SK-N-SH treated with all-trans-retinoic acid at 6 μM for 48 hours (cell line): ENCODE results near the gene C1orf105.

Source experiments
- ATAC-seq: fragments of 200-7000 bp; cut with Tn5 transposase; 3 replicates; pipeline ENCODE4 v1.9.1; 2020; ENCODE audit warnings: mild to moderate bottlenecking, moderate library complexity
- ARNTL ChIP-seq: fragments of 450-650 bp; formaldehyde crosslinking; IDR thresholded peaks from 2 replicates; pipeline ENCODE4 v1.5.0; 2020; ENCODE audit warnings: low read depth, mild to moderate bottlenecking, moderate library complexity, borderline replicate concordance
- BACH2 ChIP-seq: fragments of 250-450 bp; sonication (Bioruptor Pico); IDR thresholded peaks from 2 replicates; pipeline ENCODE4 v1.9.0; 2021; ENCODE audit warnings: mild to moderate bottlenecking, borderline replicate concordance
- CREB5 ChIP-seq: fragments of 250-450 bp; sonication (Bioruptor Pico); IDR thresholded peaks from 2 replicates; pipeline ENCODE4 v1.5.1; 2020; ENCODE audit warnings: low read depth, mild to moderate bottlenecking, moderate library complexity
- CSDC2 ChIP-seq: fragments of 250-450 bp; sonication (Bioruptor Pico); IDR thresholded peaks from 2 replicates; pipeline ENCODE4 v1.5.0; 2020; ENCODE audit warnings: mild to moderate bottlenecking, moderate library complexity
- CSRNP3 ChIP-seq: fragments of 250-450 bp; sonication (Bioruptor Pico); IDR thresholded peaks from 2 replicates; pipeline ENCODE4 v1.5.1; 2021; ENCODE audit warnings: mild to moderate bottlenecking, moderate library complexity
- ESRRG ChIP-seq: fragments of 250-450 bp; sonication (Bioruptor Pico); IDR thresholded peaks from 2 replicates; pipeline ENCODE4 v1.6.1; 2021; ENCODE audit warnings: mild to moderate bottlenecking
- GLIS3 ChIP-seq: fragments of 250-450 bp; sonication (Bioruptor Pico); IDR thresholded peaks from 2 replicates; pipeline ENCODE4 v1.5.0; 2020; ENCODE audit warnings: mild to moderate bottlenecking, moderate library complexity
- ISL1 ChIP-seq: fragments of 250-450 bp; sonication (Bioruptor Pico); IDR thresholded peaks from 2 replicates; pipeline ENCODE4 v2.1.2; 2022; ENCODE audit warnings: mild to moderate bottlenecking, moderate library complexity
- OSR1 ChIP-seq: fragments of 250-450 bp; sonication (Bioruptor Pico); IDR thresholded peaks from 2 replicates; pipeline ENCODE4 v1.8.0; 2022; ENCODE audit warnings: moderate library complexity, mild to moderate bottlenecking, inconsistent platforms
- PATZ1 ChIP-seq: fragments of 250-450 bp; sonication (Bioruptor Pico); IDR thresholded peaks from 2 replicates; pipeline ENCODE4 v1.8.0; 2020; ENCODE audit warnings: mild to moderate bottlenecking, moderate library complexity, borderline replicate concordance
- POU6F1 ChIP-seq: fragments of 250-450 bp; sonication (Bioruptor Pico); IDR thresholded peaks from 2 replicates; pipeline ENCODE4 v1.8.0; 2021; ENCODE audit warnings: low read depth, mild to moderate bottlenecking, moderate library complexity, borderline replicate concordance
- PPARA ChIP-seq: fragments of 250-450 bp; sonication (Bioruptor Pico); IDR thresholded peaks from 2 replicates; pipeline ENCODE4 v1.5.0; 2020; ENCODE audit warnings: mild to moderate bottlenecking, borderline replicate concordance
- RARB ChIP-seq: fragments of 250-450 bp; sonication (Bioruptor Pico); IDR thresholded peaks from 2 replicates; pipeline ENCODE4 v1.8.0; 2021; ENCODE audit warnings: mild to moderate bottlenecking, moderate library complexity
- SNAI2 ChIP-seq: fragments of 250-450 bp; sonication (Bioruptor Pico); IDR thresholded peaks from 2 replicates; pipeline ENCODE4 v1.5.0; 2020; ENCODE audit warnings: mild to moderate bottlenecking, moderate library complexity
- TCF4 ChIP-seq: fragments of 250-450 bp; sonication (Bioruptor Pico); IDR thresholded peaks from 2 replicates; pipeline ENCODE4 v1.8.0; 2021; ENCODE audit warnings: mild to moderate bottlenecking, moderate library complexity, borderline replicate concordance
- TOX ChIP-seq: fragments of 250-450 bp; sonication (Bioruptor Pico); IDR thresholded peaks from 2 replicates; pipeline ENCODE4 v1.8.0; 2021; ENCODE audit warnings: mild to moderate bottlenecking, moderate library complexity, borderline replicate concordance
- ZC3H10 ChIP-seq: fragments of 250-450 bp; sonication (Bioruptor Pico); IDR thresholded peaks from 2 replicates; pipeline ENCODE4 v1.5.1; 2021; ENCODE audit warnings: mild to moderate bottlenecking, moderate library complexity
- ZFP3 ChIP-seq: fragments of 250-450 bp; sonication (Bioruptor Pico); IDR thresholded peaks from 2 replicates; pipeline ENCODE4 v1.5.0; 2020; ENCODE audit warnings: mild to moderate bottlenecking, moderate library complexity
- ZFP30 ChIP-seq: fragments of 450-650 bp; formaldehyde crosslinking; IDR thresholded peaks from 2 replicates; pipeline ENCODE4 v1.5.0; 2022; ENCODE audit warnings: mild to moderate bottlenecking, moderate library complexity
- ZNF565 ChIP-seq: fragments of 450-650 bp; formaldehyde crosslinking; conservative IDR thresholded peaks from 2 replicates; pipeline ENCODE4 v1.5.0; 2020; ENCODE audit warnings: low read depth, mild to moderate bottlenecking, moderate library complexity
- ZNF70 ChIP-seq: fragments of 450-650 bp; formaldehyde crosslinking; IDR thresholded peaks from 2 replicates; pipeline ENCODE4 v1.5.0; 2020; ENCODE audit warnings: mild to moderate bottlenecking, moderate library complexity
- ZNF8 ChIP-seq: fragments of 450-650 bp; formaldehyde crosslinking; IDR thresholded peaks from 2 replicates; pipeline ENCODE4 v1.5.0; 2020; ENCODE audit warnings: mild to moderate bottlenecking, moderate library complexity

C1orf105 gene

GRCh38 chr1:172500207-172500606, 79.7 kb downstream of the C1orf105 start:
- no peak for ATAC-seq
- TF ChIP-seq ZC3H10 (CRISPR knock-in tag) = no peak
- no peak for TF ChIP-seq GLIS3 (CRISPR knock-in tag)
- no peak for TF ChIP-seq ZFP3 (CRISPR knock-in tag)
- no peak for TF ChIP-seq TOX (CRISPR knock-in tag)
- no peak for TF ChIP-seq ZFP30 (CRISPR knock-in tag)
- no peak for TF ChIP-seq CREB5
- TF ChIP-seq OSR1 (CRISPR knock-in tag) = no peak
- TF ChIP-seq ZNF8 (CRISPR knock-in tag) = no peak
- no peak for TF ChIP-seq ZNF565
- TF ChIP-seq ESRRG = no peak
- TF ChIP-seq POU6F1 = no peak
- TF ChIP-seq TCF4 (CRISPR knock-in tag) = no peak
- TF ChIP-seq CSDC2 = no peak
- TF ChIP-seq ZNF70 (CRISPR knock-in tag) = no peak
- TF ChIP-seq RARB = no peak
- TF ChIP-seq BACH2 = no peak
- TF ChIP-seq ISL1 (CRISPR knock-in tag) = no peak
- TF ChIP-seq PPARA (CRISPR knock-in tag) = no peak
- no peak for TF ChIP-seq SNAI2 (CRISPR knock-in tag)
- TF ChIP-seq PATZ1 = no peak

GRCh38 chr1:172507741-172508140, 87.3 kb downstream of the C1orf105 start:
- ATAC-seq = no peak
- no peak for TF ChIP-seq TOX (CRISPR knock-in tag)
- TF ChIP-seq ARNTL (CRISPR knock-in tag) = no peak
- no peak for TF ChIP-seq CREB5
- TF ChIP-seq PATZ1 = no peak
- TF ChIP-seq ZFP30 (CRISPR knock-in tag) = no peak
- TF ChIP-seq PPARA (CRISPR knock-in tag) = no peak
- TF ChIP-seq POU6F1 = no peak
- no peak for TF ChIP-seq ESRRG
- no peak for TF ChIP-seq ZFP3 (CRISPR knock-in tag)
- TF ChIP-seq CSDC2 = no peak
- no peak for TF ChIP-seq SNAI2 (CRISPR knock-in tag)
- no peak for TF ChIP-seq RARB
- TF ChIP-seq OSR1 (CRISPR knock-in tag) = no peak
- no peak for TF ChIP-seq ZNF8 (CRISPR knock-in tag)

GRCh38 chr1:172510479-172510878, 90.0 kb downstream of the C1orf105 start:
- ATAC-seq = no peak
- TF ChIP-seq CREB5 (no peak), ARNTL (CRISPR knock-in tag) (no peak), ESRRG (no peak), PATZ1 (no peak), POU6F1 (no peak), CSRNP3 (CRISPR knock-in tag) (no peak), ISL1 (CRISPR knock-in tag) (no peak)
